ENCODE measurements around the gene ACKR1. TPM values are rescaled to one million over a fixed set of nuclear protein-coding genes. Genes with fewer than 3 reads are reported as not detected.

Gene ACKR1
- total and polyA plus RNA-seq, 2 donors from 2014 or later = 3.4 to 142 TPM

- peak; percentile 12 for TF ChIP-seq CTCF (IDR thresholded peaks at IDR 0.05; ENCODE audit: borderline replicate concordance, extremely low read depth, insufficient read depth)
- Histone ChIP-seq H3K4me1 (ENCODE audit: control insufficient read depth in 2 of 3, insufficient read depth in 2 of 3, low read depth in 1 of 3, low read length in 3 of 3) (no peaks in the 10 kb centered on the region), H3K27me3 (ENCODE audit: control insufficient read depth, insufficient read depth, low read length) (no peaks in the 10 kb centered on the region), H3K9me3 (ENCODE audit: control insufficient read depth in 2 of 3, insufficient read depth in 1 of 3, low read length in 3 of 3) (peaks cover 0 to 10% (median 0%) of the 10 kb centered on the region in 3 donors), H3K27ac (ENCODE audit: low read depth in 2 of 2, low read length in 2 of 2) (no peak overlapping the region), H3K36me3 (ENCODE audit: control insufficient read depth in 2 of 3, insufficient read depth in 3 of 3, low read length in 3 of 3) (no peaks in the 10 kb centered on the region), H3K4me3 (ENCODE audit: low read length in 3 of 3) (no peak overlapping the region), H3K9ac (ENCODE audit: low read length in 3 of 3) (no peak overlapping the region)
- intact Hi-C loops (cut with DNase I) = no loop called here
- FAIRE-seq (no peak), DNase-seq (peak in 1 of 5 donors; percentile 9)
Measured at GRCh38 chr1:159250638-159251216, 46.1 kb downstream of the ACKR1 start.

Other genes with a start within 250 kb of the ACKR1 start
- 91.8 TPM for gene IFI16, start 195.0 kb upstream of the ACKR1 start, total RNA-seq
- gene IFI16, start 195.0 kb upstream of the ACKR1 start, polyA plus RNA-seq (ENCODE audit: insufficient read depth, low read depth, low replicate concordance) = 30.0 TPM
- gene AIM2, start 128.1 kb upstream of the ACKR1 start, total RNA-seq = 4.6 TPM
- gene AIM2, start 128.1 kb upstream of the ACKR1 start, polyA plus RNA-seq (ENCODE audit: insufficient read depth, low read depth, low replicate concordance) = not detected
- 25.8 TPM for gene CADM3, start 33.3 kb upstream of the ACKR1 start, total RNA-seq
- gene CADM3, start 33.3 kb upstream of the ACKR1 start, polyA plus RNA-seq (ENCODE audit: insufficient read depth, low read depth, low replicate concordance) = 0.56 TPM
- gene FCER1A, start 97.5 kb downstream of the ACKR1 start, total RNA-seq = 3.2 TPM
- gene FCER1A, start 97.5 kb downstream of the ACKR1 start, polyA plus RNA-seq (ENCODE audit: insufficient read depth, low read depth, low replicate concordance) = 1.4 TPM
- gene OR10J4, start 227.3 kb downstream of the ACKR1 start, total RNA-seq = not detected
- not detected for gene OR10J4, start 227.3 kb downstream of the ACKR1 start, polyA plus RNA-seq (ENCODE audit: insufficient read depth, low read depth, low replicate concordance)
- not detected for gene OR10J1, start 234.8 kb downstream of the ACKR1 start, total RNA-seq
- not detected for gene OR10J1, start 234.8 kb downstream of the ACKR1 start, polyA plus RNA-seq (ENCODE audit: insufficient read depth, low read depth, low replicate concordance)

All from kidney (tissue), 14 donors.